Endothelial cell of umbilical vein (primary cell): ENCODE measurements around the gene KLC1. TPM values are rescaled to one million over a fixed set of nuclear protein-coding genes. Genes with fewer than 3 reads are reported as not detected.

ENCODE experiments used
- BruUV-seq: library from RNA; stranded (reverse); fragments of 400-500 nt; replicated peaks from 2 replicates; lab custom pipeline; 2021; lab: Mats Ljungman, UMichigan
- CTCF ChIA-PET: fragments of 300-600, 350-600 bp; sonication (Branson Sonifier 250); formaldehyde crosslinking; loops from one replicate; lab custom pipeline; 2021; ENCODE audit warnings: antibody characterized with exemption, inconsistent platforms; lab: Charles Lee
- POLR2A ChIA-PET: fragments of 300-600, 350-600 bp; sonication (Branson Sonifier 250); formaldehyde crosslinking; loops from one replicate; lab custom pipeline; 2021; ENCODE audit warnings: antibody characterized with exemption, inconsistent platforms; lab: Charles Lee
- DNase-seq: peaks from one replicate; pipeline ENCODE4 v3.0.0-alpha.2; 2011; ENCODE audit warnings: low read depth, low spot score
- FAIRE-seq: peaks from 2 replicates; lab custom pipeline; 2011; peaks lifted over from hg19 to GRCh38; lab: Jason Lieb, UNC
- H2AFZ ChIP-seq: 2 replicates; pipeline ENCODE4 v1.6.0; 2012; ENCODE audit warnings: low read depth, low read length, control low read depth, inconsistent platforms
- H3K27ac ChIP-seq: 2 replicates; pipeline ENCODE4 v1.5.1; 2011; ENCODE audit warnings: low read depth, mild to moderate bottlenecking, control low read depth, low read length, moderate library complexity; ENCODE audit not compliant: insufficient read depth
- H3K27me3 ChIP-seq, 2 experiments: 2 replicates each; pipeline versions ENCODE4 v1.6.0 to v1.6.1; 2011; ENCODE audit warnings: low read length in 2 of 2, mixed read lengths in 1 of 2; ENCODE audit not compliant: control insufficient read depth in 2 of 2, insufficient read depth in 2 of 2
- H3K36me3 ChIP-seq, 2 experiments: 2 replicates in 1 of 2; 3 replicates in 1 of 2; pipeline ENCODE4 v1.5.1; 2011; ENCODE audit warnings: low read length in 2 of 2, mild to moderate bottlenecking in 1 of 2, moderate library complexity in 1 of 2; ENCODE audit not compliant: control insufficient read depth in 2 of 2, insufficient read depth in 2 of 2; ENCODE audit errors: extremely low read depth in 1 of 2
- H3K4me1 ChIP-seq: 3 replicates; pipeline ENCODE4 v1.5.1; 2011; ENCODE audit warnings: mild to moderate bottlenecking, low read length; ENCODE audit not compliant: control insufficient read depth, insufficient read depth; ENCODE audit errors: extremely low read depth
- H3K4me2 ChIP-seq: 2 replicates; pipeline ENCODE4 v1.6.1; 2011; ENCODE audit warnings: low read length, control low read depth, mixed read lengths; ENCODE audit not compliant: insufficient read depth
- H3K4me3 ChIP-seq, 3 experiments: fragments of 200-600 bp in 1 of 3; sonication (generic), shearing (Covaris generic) in 1 of 3; replicated peaks in 1 of 3; 2 replicates each; pipeline ENCODE4 v1.5.1; 2011 to 2016; ENCODE audit warnings: control low read depth in 3 of 3, low read length in 3 of 3, mild to moderate bottlenecking in 2 of 3, inconsistent platforms in 1 of 3, low read depth in 1 of 3, moderate library complexity in 1 of 3; ENCODE audit not compliant: insufficient read depth in 1 of 3
- H3K79me2 ChIP-seq: 2 replicates; pipeline ENCODE4 v1.6.0; 2012; ENCODE audit warnings: low read length, inconsistent platforms; ENCODE audit not compliant: control insufficient read depth, insufficient read depth
- H3K9ac ChIP-seq: replicated peaks from 2 replicates; pipeline ENCODE3; 2011; ENCODE audit warnings: low read length, control low read depth; ENCODE audit not compliant: insufficient read depth; ENCODE audit errors: extremely low read depth
- H3K9me1 ChIP-seq: replicated peaks from 3 replicates; pipeline ENCODE4 v1.6.0; 2011; ENCODE audit warnings: mild to moderate bottlenecking, low read length; ENCODE audit not compliant: control insufficient read depth, insufficient read depth; ENCODE audit errors: extremely low read depth
- H3K9me3 ChIP-seq: replicated peaks from 2 replicates; pipeline ENCODE4 v1.5.1; 2012; ENCODE audit warnings: low read length, inconsistent platforms; ENCODE audit not compliant: control insufficient read depth, insufficient read depth
- H4K20me1 ChIP-seq: replicated peaks from 2 replicates; pipeline ENCODE3; 2011; ENCODE audit warnings: mild to moderate bottlenecking, low read length; ENCODE audit not compliant: control insufficient read depth, insufficient read depth; ENCODE audit errors: extremely low read depth
- EZH2 ChIP-seq: IDR thresholded peaks from 2 replicates; pipeline ENCODE4 v1.6.1; 2012; ENCODE audit warnings: borderline replicate concordance, low read depth, mild to moderate bottlenecking, moderate library complexity, low read length, inconsistent platforms; ENCODE audit not compliant: severe bottlenecking
- GATA2 ChIP-seq: IDR thresholded peaks from 2 replicates; pipeline ENCODE4 v1.7.0; 2011; ENCODE audit warnings: low read depth, mild to moderate bottlenecking, moderate library complexity, mixed read lengths, low read length; ENCODE audit not compliant: insufficient read length, insufficient read depth
- JUN ChIP-seq: IDR thresholded peaks from 2 replicates; pipeline ENCODE4 v1.6.1; 2011; ENCODE audit warnings: borderline replicate concordance, low read depth; ENCODE audit not compliant: insufficient read length, insufficient read depth
- MYC ChIP-seq: IDR thresholded peaks from one replicate; pipeline ENCODE4 v1.6.1; 2011; ENCODE audit warnings: mild to moderate bottlenecking, low read depth, low read length
- POLR2A ChIP-seq: IDR thresholded peaks from 2 replicates; pipeline ENCODE4 v1.6.1; 2012; ENCODE audit warnings: low read depth, mild to moderate bottlenecking, control low read depth, low read length
- POLR2AphosphoS5 ChIP-seq: IDR thresholded peaks from 2 replicates; pipeline ENCODE4 v1.6.1; 2012; ENCODE audit warnings: low read depth, mild to moderate bottlenecking, control low read depth, low read length, moderate library complexity; ENCODE audit not compliant: insufficient read depth
- dilution Hi-C: fragments of 300-500 bp; cut with MboI; formaldehyde crosslinking; loops from one replicate; pipeline ENCODE4 v1.15.0; 2019; ENCODE audit warnings: low sequenced_read_pairs; ENCODE audit not compliant: extremely low pct_ligation_motif_present
- intact Hi-C: fragments of 100-400 bp; cut with micrococcal nuclease; formaldehyde crosslinking; loops from one replicate; pipeline ENCODE4 v1.10.0; 2022
- polyA plus RNA-seq, 4 experiments: library from polyadenylated mRNA; depleted of rRNA in 3 of 4; stranded (reverse) in 3 of 4; unstranded in 1 of 4; fragments of >200 nt; gene quantifications; 2 replicates each; pipeline versions ENCODE4 v1.2.1 to v1.2.3, GENCODE V29; 2011 to 2012; ENCODE audit warnings: missing spikeins in 1 of 4
- total RNA-seq: library from RNA; stranded (reverse); gene quantifications from 2 replicates; pipeline ENCODE4 v1.2.3, GENCODE V29; 2021
- TF ChIP-seq, protein P1 (sequence below): IDR thresholded peaks from 2 replicates; pipeline ENCODE4 v1.6.1; 2011; ENCODE audit not compliant: insufficient read depth, insufficient read length

Gene KLC1
- total and polyA plus RNA-seq, 2 donors (not counting 3 experiments of a cell fraction or from before 2014, with no cell fraction given): 124 to 233 TPM

DNA sequence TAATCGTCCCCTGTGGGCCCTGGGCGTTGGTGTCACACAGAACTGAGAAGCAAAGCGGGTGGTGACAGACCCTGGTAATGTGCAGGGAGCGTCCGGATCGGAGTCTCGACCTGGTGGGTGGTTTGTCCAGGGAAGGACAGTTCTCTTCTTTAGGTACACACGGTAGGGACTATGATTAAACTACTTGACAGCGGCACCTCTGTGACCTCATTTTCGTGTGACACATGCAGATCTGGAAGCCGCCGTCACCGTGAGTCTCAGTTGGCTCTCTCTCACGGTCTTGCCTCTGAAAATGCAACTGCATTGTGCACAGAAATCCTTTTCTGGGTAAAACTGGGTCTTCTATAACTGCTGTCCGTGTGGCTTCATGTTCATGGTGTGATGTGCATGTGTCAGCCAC lies 54.1 kb downstream of the KLC1 start:
- intact Hi-C loops: no loop called here
- no peaks in the 10 kb centered on the region for H3K4me1 ChIP-seq
- no peaks in the 10 kb centered on the region for H3K27me3 ChIP-seq
- H3K9me3 ChIP-seq: no peaks in the 10 kb centered on the region
- no peak overlapping the region for H3K9ac ChIP-seq
- peaks cover 4% of the 10 kb centered on the region for H3K79me2 ChIP-seq
- CTCF ChIA-PET: no interaction called here
- no TSS peak for BruUV-seq
- POLR2A ChIA-PET: no interaction called here
- H3K4me2 ChIP-seq: no peak overlapping the region
- DNase-seq (no peak), FAIRE-seq (no peak)
- H3K4me3 ChIP-seq: no peak overlapping the region
- no peak overlapping the region for H2AFZ ChIP-seq
- H3K27ac ChIP-seq: no peak overlapping the region
- dilution Hi-C loops: no loop called here
- no peaks in the 10 kb centered on the region for H3K9me1 ChIP-seq
- H4K20me1 ChIP-seq: no peaks in the 10 kb centered on the region
- peaks cover 27 to 33% of the 10 kb centered on the region in 2 experiments for H3K36me3 ChIP-seq
- TF ChIP-seq EZH2 (no peak), MYC (no peak)
- TF ChIP-seq, protein P1, sequence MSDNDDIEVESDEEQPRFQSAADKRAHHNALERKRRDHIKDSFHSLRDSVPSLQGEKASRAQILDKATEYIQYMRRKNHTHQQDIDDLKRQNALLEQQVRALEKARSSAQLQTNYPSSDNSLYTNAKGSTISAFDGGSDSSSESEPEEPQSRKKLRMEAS: no peak

DNA sequence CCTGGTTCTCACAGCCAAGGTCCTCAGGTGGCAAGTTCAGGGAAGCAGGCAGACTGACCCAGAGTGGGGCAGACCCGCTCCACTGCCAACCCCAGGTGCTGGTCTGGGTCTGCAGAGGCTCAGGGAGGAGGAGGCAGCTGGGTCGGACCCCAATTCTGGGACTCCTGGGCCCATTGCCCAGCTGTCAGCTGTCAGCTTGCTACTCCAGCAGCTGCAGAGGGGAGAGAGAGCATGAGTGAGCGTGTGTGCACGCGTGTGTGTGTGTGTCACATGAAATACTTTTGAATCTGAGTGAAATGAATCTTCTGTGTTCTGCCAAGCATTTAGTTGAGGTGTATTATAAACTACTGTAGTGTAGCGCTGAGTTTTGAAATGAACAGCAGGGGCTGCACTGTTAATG lies 55.5 kb downstream of the KLC1 start:
- Histone ChIP-seq H3K4me2 (no peak overlapping the region), H3K4me1 (no peaks in the 10 kb centered on the region), H2AFZ (no peak overlapping the region), H4K20me1 (peaks cover 3% of the 10 kb centered on the region), H3K9me1 (no peaks in the 10 kb centered on the region), H3K9ac (no peak overlapping the region), H3K36me3 (peaks cover 25 to 33% of the 10 kb centered on the region in 2 experiments), H3K4me3 (no peak overlapping the region), H3K27me3 (no peaks in the 10 kb centered on the region), H3K27ac (no peak overlapping the region), H3K79me2 (peaks cover 13% of the 10 kb centered on the region), H3K9me3 (no peaks in the 10 kb centered on the region)
- intact Hi-C loops (no loop called here), dilution Hi-C loops (no loop called here)
- ChIA-PET CTCF (no interaction called here), POLR2A (no interaction called here)
- TF ChIP-seq, protein P1: no peak
- TF ChIP-seq GATA2 (no peak), POLR2AphosphoS5 (no peak), POLR2A (no peak), JUN (no peak)
- DNase-seq (no peak), FAIRE-seq (no peak)
- no TSS peak for BruUV-seq
